PC-9 (cell line): ENCODE results near the gene ZNF217. TPM values are rescaled to one million over a fixed set of nuclear protein-coding genes. Genes with fewer than 3 reads are reported as not detected.
A peak's percentile ranks its signal among the peaks of the same experiment; 100 is the strongest.

Source experiments
- BruUV-seq: library from RNA; stranded (reverse); fragments of 400-500 nt; replicated peaks from 2 replicates; lab custom pipeline; 2021; lab: Mats Ljungman, UMichigan
- CTCF ChIA-PET: fragments of 300-600 bp; sonication (Branson Sonifier 250); formaldehyde crosslinking; loops from one replicate; lab custom pipeline; 2022; ENCODE audit warnings: antibody characterized with exemption; lab: Charles Lee
- POLR2A ChIA-PET: fragments of 300-600 bp; sonication (Branson Sonifier 250); formaldehyde crosslinking; loops from one replicate; lab custom pipeline; 2022; ENCODE audit warnings: antibody characterized with exemption; ENCODE audit not compliant: unreplicated experiment; lab: Charles Lee
- DNase-seq, 2 experiments: peaks; one replicate each; pipeline versions ENCODE4 v3.0.0 to v3.0.0-alpha.2; 2015 to 2022; ENCODE audit warnings: mixed read lengths in 1 of 2
- H2AFZ ChIP-seq: fragments of 200-600 bp; sonication (generic); 2 replicates; pipeline ENCODE4 v1.8.1; 2017; ENCODE audit warnings: antibody characterized with exemption
- H3F3A ChIP-seq: fragments of 200-600 bp; sonication (generic); 2 replicates; pipeline ENCODE4 v1.8.1; 2017; ENCODE audit warnings: antibody characterized with exemption, mild to moderate bottlenecking, low read depth; ENCODE audit not compliant: insufficient read depth
- H3K27ac ChIP-seq: fragments of 200-600 bp; sonication (generic); 2 replicates; pipeline ENCODE4 v1.6.1; 2016; ENCODE audit warnings: mixed run types
- H3K27me3 ChIP-seq: fragments of 200-600 bp; sonication (generic); 2 replicates; pipeline ENCODE4 v1.6.1; 2016; ENCODE audit warnings: low read depth, mixed run types; ENCODE audit not compliant: insufficient read depth
- H3K36me3 ChIP-seq: fragments of 200-600 bp; sonication (generic); 2 replicates; pipeline ENCODE4 v1.6.1; 2016; ENCODE audit warnings: low read depth, mixed run types
- H3K4me1 ChIP-seq: fragments of 200-600 bp; sonication (generic); replicated peaks from 2 replicates; pipeline ENCODE4 v1.6.1; 2016; ENCODE audit warnings: mixed run types; ENCODE audit not compliant: insufficient read depth
- H3K4me2 ChIP-seq: fragments of 200-600 bp; sonication (generic); 2 replicates; pipeline ENCODE4 v1.6.1; 2017; ENCODE audit warnings: mixed run types
- H3K4me3 ChIP-seq: fragments of 200-600 bp; sonication (generic); 2 replicates; pipeline ENCODE4 v1.6.1; 2016; ENCODE audit warnings: mixed run types
- H3K79me2 ChIP-seq: fragments of 200-600 bp; sonication (generic); 2 replicates; pipeline ENCODE4 v1.6.1; 2017; ENCODE audit warnings: low read depth, mixed run types
- H3K9me2 ChIP-seq: fragments of 200-600 bp; sonication (generic); 2 replicates; pipeline ENCODE4 v1.8.1; 2017; ENCODE audit warnings: mild to moderate bottlenecking; ENCODE audit not compliant: insufficient read depth
- H3K9me3 ChIP-seq: fragments of 200-600 bp; sonication (generic); 2 replicates; pipeline ENCODE4 v1.8.1; 2016; ENCODE audit warnings: low read depth; ENCODE audit not compliant: insufficient read depth
- H4K20me1 ChIP-seq: fragments of 200-600 bp; sonication (generic); 2 replicates; pipeline ENCODE4 v1.8.1; 2017; ENCODE audit not compliant: insufficient read depth
- CTCF ChIP-seq: fragments of 200-600 bp; sonication (generic); conservative IDR thresholded peaks from 2 replicates; pipeline ENCODE4 v1.6.1; 2017; ENCODE audit warnings: mixed run types, antibody characterized with exemption, mild to moderate bottlenecking, moderate library complexity
- EZH2 ChIP-seq: fragments of 200-600 bp; sonication (generic); IDR thresholded peaks from 2 replicates; pipeline ENCODE4 v1.8.0; 2017; ENCODE audit warnings: antibody characterized with exemption, low read depth
- intact Hi-C: fragments of 100-400 bp; cut with micrococcal nuclease; formaldehyde crosslinking; loops from one replicate; pipeline ENCODE4 v1.10.0; 2022; ENCODE audit not compliant: unreplicated experiment
- total RNA-seq: library from RNA; stranded (reverse); gene quantifications from 2 replicates; pipeline ENCODE4 v1.2.3, GENCODE V29; 2021

ZNF217 gene
- total RNA-seq, 1 experiment from 2014 or later: 63.8 TPM

GRCh38 chr20:53623454-53624211 is 30.0 kb upstream of the ZNF217 start:
- Histone ChIP-seq H3K4me1 (peaks cover 57% of the 10 kb centered on the region), H3K9me2 (no peaks in the 10 kb centered on the region), H3K27ac (peak overlapping the region; percentile 98), H2AFZ (peak overlapping the region; percentile 82), H3K36me3 (no peaks in the 10 kb centered on the region), H3K27me3 (no peaks in the 10 kb centered on the region), H3F3A (peaks cover 41% of the 10 kb centered on the region), H4K20me1 (no peaks in the 10 kb centered on the region), H3K4me2 (peak overlapping the region; percentile 97), H3K79me2 (no peaks in the 10 kb centered on the region), H3K4me3 (peak overlapping the region; percentile 58), H3K9me3 (no peaks in the 10 kb centered on the region)
- ChIA-PET CTCF (no interaction called here), POLR2A (interaction anchor here (0.6 to 1.2 kb wide), 7 partner anchors 19 to 318 kb away, joined by 3 to 14 read pairs (median 4); no protein-coding TSS in a partner anchor)
- TF ChIP-seq CTCF: no peak
- no peak for TF ChIP-seq EZH2
- peak; percentile 62 to 69 for DNase-seq
- intact Hi-C loops: loop anchor here (1.0 to 5.0 kb wide), 4 partner anchors 20 to 164 kb away; no protein-coding TSS in a partner anchor
- no TSS peak for BruUV-seq

GRCh38 chr20:53623134-53623453 is 29.5 kb upstream of the ZNF217 start:
- H3K9me3 ChIP-seq: no peaks in the 10 kb centered on the region
- no TSS peak for BruUV-seq
- TF ChIP-seq CTCF (no peak), EZH2 (no peak)
- peak overlapping the region; percentile 58; the same call in 1 of the 2 replicates for H3K4me3 ChIP-seq
- H3K9me2 ChIP-seq: no peaks in the 10 kb centered on the region
- no peaks in the 10 kb centered on the region for H3K27me3 ChIP-seq
- H3K4me2 ChIP-seq: peak overlapping the region; percentile 97
- DNase-seq: no peak
- H4K20me1 ChIP-seq: no peaks in the 10 kb centered on the region
- intact Hi-C loops: loop anchor here (1.0 to 5.0 kb wide), 4 partner anchors 20 to 164 kb away; no protein-coding TSS in a partner anchor
- peak overlapping the region; percentile 98 for H3K27ac ChIP-seq
- no peaks in the 10 kb centered on the region for H3K79me2 ChIP-seq
- peaks cover 46% of the 10 kb centered on the region for H3F3A ChIP-seq
- ChIA-PET POLR2A (interaction anchor here (0.5 to 1.2 kb wide), 6 partner anchors 19 to 298 kb away, joined by 3 to 14 read pairs (median 6); no protein-coding TSS in a partner anchor), CTCF (interaction anchor here (0.5 kb wide), 2 partner anchors 27 to 478 kb away, joined by 3 to 4 read pairs; no protein-coding TSS in a partner anchor)
- peak overlapping the region; percentile 82 for H2AFZ ChIP-seq
- H3K4me1 ChIP-seq: peaks cover 62% of the 10 kb centered on the region
- no peaks in the 10 kb centered on the region for H3K36me3 ChIP-seq

GRCh38 chr20:53622247-53623133 is 28.9 kb upstream of the ZNF217 start:
- Histone ChIP-seq H3K27me3 (no peaks in the 10 kb centered on the region), H3K9me2 (no peaks in the 10 kb centered on the region), H3K4me1 (peaks cover 68% of the 10 kb centered on the region), H3K4me2 (peak overlapping the region; percentile 97), H3F3A (peaks cover 49% of the 10 kb centered on the region), H4K20me1 (no peaks in the 10 kb centered on the region), H3K9me3 (no peaks in the 10 kb centered on the region), H2AFZ (no peak overlapping the region), H3K79me2 (no peaks in the 10 kb centered on the region), H3K27ac (peak overlapping the region; percentile 98), H3K36me3 (no peaks in the 10 kb centered on the region), H3K4me3 (peak overlapping the region; percentile 58; the same call in 1 of the 2 replicates)
- intact Hi-C loops: loop anchor here (1.0 to 5.0 kb wide), 4 partner anchors 21 to 165 kb away; no protein-coding TSS in a partner anchor
- ChIA-PET CTCF (interaction anchor here (0.5 to 1.4 kb wide), 6 partner anchors 26 to 478 kb away, joined by 3 to 8 read pairs (median 4); no protein-coding TSS in a partner anchor), POLR2A (interaction anchor here (0.5 to 1.1 kb wide), 3 partner anchors 20 to 244 kb away, joined by 4 to 5 read pairs (median 4); no protein-coding TSS in a partner anchor)
- TSS peak; percentile 91 for BruUV-seq
- DNase-seq: no peak
- no peak for TF ChIP-seq CTCF
- TF ChIP-seq EZH2: no peak
